Endothelial cell of umbilical vein (primary cell): Measurements from ENCODE around the gene ENPP3.

Experiments
- EZH2 ChIP-seq: IDR thresholded peaks from 2 replicates; pipeline ENCODE4 v1.6.1; 2012; ENCODE audit warnings: borderline replicate concordance, low read depth, mild to moderate bottlenecking, moderate library complexity, low read length, inconsistent platforms; ENCODE audit not compliant: severe bottlenecking
- GATA2 ChIP-seq: IDR thresholded peaks from 2 replicates; pipeline ENCODE4 v1.7.0; 2011; ENCODE audit warnings: low read depth, mild to moderate bottlenecking, moderate library complexity, mixed read lengths, low read length; ENCODE audit not compliant: insufficient read length, insufficient read depth
- POLR2AphosphoS5 ChIP-seq: IDR thresholded peaks from 2 replicates; pipeline ENCODE4 v1.6.1; 2012; ENCODE audit warnings: low read depth, mild to moderate bottlenecking, control low read depth, low read length, moderate library complexity; ENCODE audit not compliant: insufficient read depth
- TF ChIP-seq, protein P1 (sequence below), 2 donors: IDR thresholded peaks; 1 replicate in 1 of 2; 2 replicates in 1 of 2; pipeline ENCODE4 v1.5.1; 2011; ENCODE audit warnings: low read length in 2 of 2, mild to moderate bottlenecking in 2 of 2, moderate library complexity in 2 of 2, control low read depth in 1 of 2, inconsistent platforms in 1 of 2, low read depth in 1 of 2; ENCODE audit not compliant: insufficient read depth in 1 of 2; ENCODE audit errors: extremely low read depth in 1 of 2

DNA sequence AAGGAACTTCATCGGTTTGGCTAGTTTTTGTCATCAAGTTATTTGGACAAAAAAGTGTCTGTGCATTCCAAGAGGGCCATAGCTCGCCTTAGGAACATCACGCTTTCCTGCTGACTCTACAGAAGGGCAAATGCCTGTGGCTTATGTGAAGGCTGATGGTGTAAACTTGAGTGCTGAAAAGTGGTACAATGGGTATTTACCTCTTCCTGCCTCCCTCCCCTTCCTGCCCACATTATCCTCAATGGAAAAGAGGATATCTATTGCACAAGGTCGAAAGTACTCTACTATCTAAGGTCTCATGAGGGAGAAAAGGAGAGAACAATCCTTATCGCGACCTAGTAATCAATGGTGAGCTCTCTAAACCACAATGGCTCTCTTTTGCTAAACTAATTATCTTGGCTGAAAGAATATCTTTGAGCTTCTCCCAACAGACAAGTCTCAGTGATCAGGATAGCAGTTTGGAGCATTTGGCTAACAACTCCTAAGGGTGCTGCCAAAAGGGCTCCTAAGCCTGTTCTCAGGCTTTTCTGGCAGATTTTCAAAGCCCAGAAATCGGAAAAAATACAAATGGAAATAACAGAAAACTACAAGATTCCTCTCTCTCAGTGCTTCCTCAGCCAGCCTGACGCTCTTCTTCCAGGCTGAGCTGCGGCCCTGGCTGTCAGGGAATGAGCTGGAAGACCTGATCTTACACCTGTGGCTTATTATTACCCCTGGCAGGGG is 128.1 kb downstream of the ENPP3 start:
- TF ChIP-seq, protein P1, sequence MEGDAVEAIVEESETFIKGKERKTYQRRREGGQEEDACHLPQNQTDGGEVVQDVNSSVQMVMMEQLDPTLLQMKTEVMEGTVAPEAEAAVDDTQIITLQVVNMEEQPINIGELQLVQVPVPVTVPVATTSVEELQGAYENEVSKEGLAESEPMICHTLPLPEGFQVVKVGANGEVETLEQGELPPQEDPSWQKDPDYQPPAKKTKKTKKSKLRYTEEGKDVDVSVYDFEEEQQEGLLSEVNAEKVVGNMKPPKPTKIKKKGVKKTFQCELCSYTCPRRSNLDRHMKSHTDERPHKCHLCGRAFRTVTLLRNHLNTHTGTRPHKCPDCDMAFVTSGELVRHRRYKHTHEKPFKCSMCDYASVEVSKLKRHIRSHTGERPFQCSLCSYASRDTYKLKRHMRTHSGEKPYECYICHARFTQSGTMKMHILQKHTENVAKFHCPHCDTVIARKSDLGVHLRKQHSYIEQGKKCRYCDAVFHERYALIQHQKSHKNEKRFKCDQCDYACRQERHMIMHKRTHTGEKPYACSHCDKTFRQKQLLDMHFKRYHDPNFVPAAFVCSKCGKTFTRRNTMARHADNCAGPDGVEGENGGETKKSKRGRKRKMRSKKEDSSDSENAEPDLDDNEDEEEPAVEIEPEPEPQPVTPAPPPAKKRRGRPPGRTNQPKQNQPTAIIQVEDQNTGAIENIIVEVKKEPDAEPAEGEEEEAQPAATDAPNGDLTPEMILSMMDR (IDR thresholded peaks at IDR 0.05; ENCODE audit: extremely low read depth in 1 of 2, insufficient read depth in 1 of 2, low read depth in 1 of 2, low read length in 2 of 2): no peak
- TF ChIP-seq GATA2 (no peak), EZH2 (no peak), POLR2AphosphoS5 (no peak)
